Left lung (tissue), 10 donors: ENCODE measurements around the gene ABCD1. TPM values are rescaled to one million over a fixed set of nuclear protein-coding genes. Genes with fewer than 3 reads are reported as not detected.

Experiments used
- ATAC-seq: fragments of 200-7000 bp; cut with Tn5 transposase; one replicate; pipeline ENCODE4 v1.9.1; 2020; ENCODE audit warnings: moderate library complexity
- DNase-seq, 4 donors: peaks; one replicate each; pipeline ENCODE4 v3.0.0-alpha.2; 2013 to 2020
- H3K27ac ChIP-seq, 2 donors: fragments of 200-600 bp; sonication (generic) in 1 of 2; one replicate each; pipeline versions ENCODE4 v1.5.0 to v1.8.0; 2020 to 2021
- H3K27me3 ChIP-seq, 2 donors: fragments of 200-600 bp; sonication (generic) in 1 of 2; one replicate each; pipeline versions ENCODE4 v1.5.0 to v1.8.0; 2020 to 2021
- H3K36me3 ChIP-seq, 2 donors: fragments of 200-600 bp; sonication (generic) in 1 of 2; one replicate each; pipeline versions ENCODE4 v1.5.0 to v1.8.0; 2020 to 2021
- H3K4me1 ChIP-seq, 2 donors: fragments of 200-600 bp; one replicate each; pipeline ENCODE4 v1.8.0; 2021
- H3K4me3 ChIP-seq, 2 donors: fragments of 200-600 bp; sonication (generic) in 1 of 2; one replicate each; pipeline versions ENCODE4 v1.5.0 to v1.8.0; 2020 to 2021; ENCODE audit warnings: mild to moderate bottlenecking in 1 of 2
- H3K9me3 ChIP-seq, 2 donors: fragments of 200-600 bp; sonication (generic) in 1 of 2; one replicate each; pipeline versions ENCODE4 v1.5.0 to v1.8.0; 2020 to 2021
- intact Hi-C, 2 donors: fragments of 100-400 bp; cut with DNase I; formaldehyde crosslinking; loops; one replicate each; pipeline versions ENCODE4 v1.11.2 to v1.14.2; 2022
- polyA plus RNA-seq, 6 donors: library from polyadenylated mRNA; unstranded; fragments of 120-200 nt; gene quantifications; one replicate each; pipeline ENCODE4 v1.2.1, GENCODE V29; 2013; ENCODE audit not compliant: insufficient read length in 6 of 6
- total RNA-seq, 2 donors: library from RNA; stranded (reverse); fragmentation: NEBNext Ultra II Directional; extraction: Animal tissue kit (Norgen Biotek cat#: 25700); gene quantifications; one replicate each; pipeline ENCODE4 v1.2.1, GENCODE V29; 2021
- TF ChIP-seq, protein P1 (sequence below), 2 donors: fragments of 200-600 bp; sonication (generic) in 1 of 2; IDR thresholded peaks; one replicate each; pipeline versions ENCODE4 v1.5.0 to v1.8.0; 2021; ENCODE audit warnings: antibody characterized with exemption in 2 of 2
- donor health status: DM: no; HTN: yes; CAD: no.
- donor health status: DM: no; HTN: no; CAD: no.

The ABCD1 gene
- total and polyA plus RNA-seq, 8 donors: 6.5 to 18.5 (median 10.0) TPM

DNA sequence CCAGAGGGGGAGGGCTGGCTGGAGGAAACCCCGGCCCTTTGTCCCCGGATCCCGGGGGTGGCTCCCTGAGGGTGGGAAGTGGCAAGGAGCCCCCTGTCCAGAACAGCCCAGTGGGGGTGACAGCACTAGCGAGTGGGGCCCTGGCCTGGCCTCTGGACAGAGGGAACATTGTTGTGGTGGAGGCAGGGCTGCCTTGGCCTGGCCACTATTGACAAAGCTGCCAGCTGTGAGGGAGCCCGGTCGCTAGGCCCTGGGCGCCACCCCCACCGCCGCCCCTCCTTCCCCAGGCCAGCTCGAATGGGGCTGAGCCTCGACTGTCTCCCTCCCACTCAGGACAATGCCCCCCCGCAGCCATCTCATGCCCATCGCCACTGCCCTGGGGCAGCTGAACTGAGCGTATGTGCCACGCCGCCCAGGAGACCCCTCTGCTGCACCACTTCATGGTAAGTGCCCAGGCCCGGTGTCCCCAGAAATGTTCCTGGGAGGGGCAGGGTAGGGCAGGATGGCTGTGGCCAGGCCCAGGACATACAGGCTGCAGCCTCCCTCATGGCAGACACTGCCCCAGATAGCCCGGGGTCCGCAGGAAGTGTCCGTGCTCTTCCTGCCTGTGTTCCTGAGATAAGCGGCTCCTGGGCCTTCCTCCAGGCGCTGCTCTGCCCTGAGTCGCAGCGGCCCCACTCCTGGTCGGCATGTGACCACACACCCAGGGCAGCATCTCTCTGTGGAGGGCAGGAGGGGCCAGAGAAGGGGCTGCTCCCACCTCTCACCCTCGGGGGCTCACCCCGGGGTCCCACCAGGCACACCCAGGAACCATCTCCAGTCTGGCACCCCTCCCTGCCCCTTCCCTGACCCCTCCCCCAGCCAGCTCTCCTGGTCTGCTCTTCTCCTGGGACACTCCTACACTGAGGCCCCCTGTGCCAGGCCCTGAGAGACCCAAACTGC, 40.8 kb downstream of the ABCD1 start:
- TF ChIP-seq, protein P1, sequence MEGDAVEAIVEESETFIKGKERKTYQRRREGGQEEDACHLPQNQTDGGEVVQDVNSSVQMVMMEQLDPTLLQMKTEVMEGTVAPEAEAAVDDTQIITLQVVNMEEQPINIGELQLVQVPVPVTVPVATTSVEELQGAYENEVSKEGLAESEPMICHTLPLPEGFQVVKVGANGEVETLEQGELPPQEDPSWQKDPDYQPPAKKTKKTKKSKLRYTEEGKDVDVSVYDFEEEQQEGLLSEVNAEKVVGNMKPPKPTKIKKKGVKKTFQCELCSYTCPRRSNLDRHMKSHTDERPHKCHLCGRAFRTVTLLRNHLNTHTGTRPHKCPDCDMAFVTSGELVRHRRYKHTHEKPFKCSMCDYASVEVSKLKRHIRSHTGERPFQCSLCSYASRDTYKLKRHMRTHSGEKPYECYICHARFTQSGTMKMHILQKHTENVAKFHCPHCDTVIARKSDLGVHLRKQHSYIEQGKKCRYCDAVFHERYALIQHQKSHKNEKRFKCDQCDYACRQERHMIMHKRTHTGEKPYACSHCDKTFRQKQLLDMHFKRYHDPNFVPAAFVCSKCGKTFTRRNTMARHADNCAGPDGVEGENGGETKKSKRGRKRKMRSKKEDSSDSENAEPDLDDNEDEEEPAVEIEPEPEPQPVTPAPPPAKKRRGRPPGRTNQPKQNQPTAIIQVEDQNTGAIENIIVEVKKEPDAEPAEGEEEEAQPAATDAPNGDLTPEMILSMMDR (IDR thresholded peaks at IDR 0.05): no peak
- no peaks in the 10 kb centered on the region for H3K9me3 ChIP-seq
- DNase-seq (peak in 1 of 4 donors; percentile 44), ATAC-seq (peak; percentile 4)
- H3K27ac ChIP-seq: no peak overlapping the region
- no peak overlapping the region for H3K4me3 ChIP-seq
- intact Hi-C loops: loop anchor here in 1 of 2 donors (10.0 kb wide), 1 partner anchor 179 kb away; the partner anchor contains the start of gene RENBP
- H3K36me3 ChIP-seq: no peaks in the 10 kb centered on the region
- H3K27me3 ChIP-seq: no peaks in the 10 kb centered on the region
- peaks cover 0 to 5% of the 10 kb centered on the region in 2 donors for H3K4me1 ChIP-seq

DNA sequence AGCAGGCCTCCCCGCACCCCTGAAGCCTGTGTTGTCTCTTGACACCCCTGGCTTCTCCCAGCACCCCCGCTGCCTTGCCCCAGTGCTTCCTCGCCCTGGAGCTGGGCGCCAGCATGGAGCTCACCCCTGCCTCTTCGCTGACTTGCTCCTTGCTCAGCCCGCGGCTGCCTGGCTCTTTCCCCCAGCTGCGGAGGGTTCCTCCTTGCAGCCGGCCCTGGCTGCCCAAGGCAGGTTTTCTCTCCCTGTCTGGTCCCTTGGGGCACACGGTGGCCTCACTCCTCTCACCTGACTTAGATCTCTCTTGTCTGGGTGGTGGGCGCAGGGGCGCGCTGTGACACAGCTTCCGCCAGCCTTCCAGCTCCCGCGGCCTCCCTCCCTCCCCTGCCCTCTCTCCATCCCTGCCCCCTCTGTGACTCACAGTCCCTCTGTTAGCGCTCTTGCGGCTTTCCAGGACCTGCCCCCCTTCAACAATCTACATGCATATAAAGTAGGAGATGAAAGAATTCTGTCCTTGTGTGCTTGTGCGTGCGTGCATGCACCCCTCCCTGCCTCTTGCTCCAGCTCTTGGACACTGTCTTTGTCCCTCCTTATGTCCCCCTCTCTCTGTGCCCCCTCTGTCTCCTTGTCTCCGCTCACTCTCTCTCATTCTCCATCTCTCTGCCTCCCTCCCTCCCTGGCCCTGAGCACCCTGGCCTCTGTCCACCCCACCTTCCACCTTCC, 41.6 kb downstream of the ABCD1 start:
- H3K4me1 ChIP-seq: peaks cover 0 to 5% of the 10 kb centered on the region in 2 donors
- H3K4me3 ChIP-seq: no peak overlapping the region
- H3K27ac ChIP-seq: no peak overlapping the region
- no peaks in the 10 kb centered on the region for H3K36me3 ChIP-seq
- TF ChIP-seq, protein P1 (IDR thresholded peaks at IDR 0.05): no peak
- peak; percentile 38 for ATAC-seq
- H3K9me3 ChIP-seq: no peaks in the 10 kb centered on the region
- peak in 2 of 4 donors; percentile 49 to 58 for DNase-seq
- H3K27me3 ChIP-seq: no peaks in the 10 kb centered on the region
- intact Hi-C loops: loop anchor here in 1 of 2 donors (10.0 kb wide), 1 partner anchor 179 kb away; the partner anchor contains the start of gene RENBP

DNA sequence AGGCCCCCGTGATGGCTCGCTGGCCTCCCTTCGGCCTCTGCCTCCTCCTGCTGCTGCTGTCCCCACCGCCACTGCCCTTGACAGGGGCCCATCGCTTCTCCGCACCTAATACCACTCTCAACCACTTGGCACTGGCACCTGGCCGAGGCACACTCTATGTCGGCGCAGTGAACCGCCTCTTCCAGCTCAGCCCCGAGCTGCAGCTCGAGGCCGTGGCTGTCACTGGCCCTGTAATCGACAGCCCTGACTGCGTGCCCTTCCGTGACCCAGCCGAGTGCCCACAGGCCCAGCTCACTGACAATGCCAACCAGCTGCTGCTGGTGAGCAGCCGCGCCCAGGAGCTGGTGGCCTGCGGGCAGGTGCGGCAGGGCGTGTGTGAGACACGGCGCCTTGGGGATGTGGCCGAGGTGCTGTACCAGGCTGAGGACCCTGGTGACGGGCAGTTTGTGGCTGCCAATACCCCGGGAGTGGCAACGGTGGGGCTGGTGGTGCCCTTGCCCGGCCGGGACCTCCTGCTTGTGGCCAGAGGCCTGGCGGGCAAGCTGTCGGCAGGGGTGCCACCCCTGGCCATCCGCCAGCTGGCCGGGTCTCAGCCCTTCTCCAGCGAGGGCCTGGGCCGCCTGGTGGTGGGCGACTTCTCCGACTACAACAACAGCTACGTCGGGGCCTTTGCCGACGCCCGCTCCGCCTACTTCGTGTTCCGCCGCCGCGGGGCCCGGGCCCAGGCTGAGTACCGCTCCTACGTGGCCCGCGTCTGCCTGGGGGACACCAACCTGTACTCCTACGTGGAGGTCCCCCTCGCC, 42.4 kb downstream of the ABCD1 start:
- intact Hi-C loops: loop anchor here in 1 of 2 donors (10.0 kb wide), 1 partner anchor 178 kb away; the partner anchor contains the start of gene RENBP
- no peak for ATAC-seq

DNA sequence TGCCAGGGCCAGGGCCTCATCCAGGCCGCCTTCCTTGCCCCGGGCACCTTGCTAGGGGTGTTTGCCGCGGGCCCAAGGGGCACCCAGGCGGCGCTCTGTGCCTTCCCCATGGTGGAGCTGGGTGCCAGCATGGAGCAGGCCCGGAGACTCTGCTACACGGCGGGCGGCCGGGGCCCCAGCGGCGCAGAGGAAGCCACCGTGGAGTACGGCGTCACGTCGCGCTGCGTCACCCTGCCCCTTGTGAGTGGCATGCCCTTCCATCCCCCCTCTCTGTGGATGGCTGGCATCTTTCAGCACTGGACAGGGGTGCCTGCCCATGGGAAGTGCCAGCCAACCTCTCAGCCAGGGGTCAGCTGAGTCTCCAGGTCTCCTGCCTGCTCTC, 43.0 kb downstream of the ABCD1 start:
- ATAC-seq: no peak
- no peak for DNase-seq
- TF ChIP-seq, protein P1 (IDR thresholded peaks at IDR 0.05): no peak
- H3K27me3 ChIP-seq: no peaks in the 10 kb centered on the region
- no peaks in the 10 kb centered on the region for H3K36me3 ChIP-seq
- H3K4me3 ChIP-seq: no peak overlapping the region
- intact Hi-C loops: loop anchor here in 1 of 2 donors (10.0 kb wide), 1 partner anchor 177 kb away; the partner anchor contains the start of gene RENBP
- H3K27ac ChIP-seq: no peak overlapping the region
- H3K9me3 ChIP-seq: no peaks in the 10 kb centered on the region
- H3K4me1 ChIP-seq: peaks cover 0 to 5% of the 10 kb centered on the region in 2 donors

More for the DNA sequence above, 42.4 kb downstream of the ABCD1 start:
- no peak overlapping the region for H3K27ac ChIP-seq
- no peaks in the 10 kb centered on the region for H3K9me3 ChIP-seq
- H3K27me3 ChIP-seq: no peaks in the 10 kb centered on the region
- TF ChIP-seq, protein P1 (IDR thresholded peaks at IDR 0.05): no peak
- H3K36me3 ChIP-seq: no peaks in the 10 kb centered on the region
- DNase-seq: peak in 1 of 4 donors; percentile 55
- no peak overlapping the region for H3K4me3 ChIP-seq
- H3K4me1 ChIP-seq: peaks cover 0 to 5% of the 10 kb centered on the region in 2 donors
